ENCODE results near the gene TMEM81.

The TMEM81 gene

DNA sequence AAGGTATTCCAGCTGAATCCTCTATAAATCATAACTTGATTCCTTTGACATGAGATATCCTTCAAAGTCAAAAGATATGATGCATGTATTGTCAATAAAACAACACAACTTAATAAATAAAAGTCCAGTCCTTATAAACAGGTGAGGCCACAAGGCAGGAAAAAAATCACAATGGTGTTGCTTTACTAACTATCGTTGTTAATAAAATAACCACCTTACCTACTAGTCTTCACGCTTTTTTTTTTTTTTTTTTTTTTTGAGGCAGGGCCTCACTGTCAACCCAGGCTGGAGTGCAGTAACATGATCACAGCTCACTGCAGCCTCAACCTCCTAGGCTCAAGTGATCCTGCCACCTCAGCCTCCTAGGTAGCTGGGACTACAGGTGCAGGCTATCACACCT, at the start of gene TMEM81:
Gene TMEM81, minus strand, starts transcription at position 101 of the 400 bp plus-strand sequence. CDS start 140 bp downstream, outside the sequence.
- H3K4me1 Mint-ChIP-seq (ENCODE audit: low read depth), result no peaks in the 10 kb centered on the region
- no peak within 1 kb of the TSS for H3K4me3 Mint-ChIP-seq
- H3K27ac Mint-ChIP-seq, result no peak within 1 kb of the TSS
- no peaks in the 10 kb centered on the region for H3K27me3 Mint-ChIP-seq (ENCODE audit: low read depth)
- no peaks in the 10 kb centered on the region for H3K9me3 Mint-ChIP-seq
- H3K36me3 Mint-ChIP-seq (ENCODE audit: low read depth), result peaks cover 29% of the 10 kb centered on the region

- H3K9me3 Mint-ChIP-seq, result no peaks in the 10 kb centered on the region
- no peak overlapping the region for H3K27ac Mint-ChIP-seq
- H3K4me1 Mint-ChIP-seq (ENCODE audit: low read depth), result no peaks in the 10 kb centered on the region
- no peaks in the 10 kb centered on the region for H3K27me3 Mint-ChIP-seq (ENCODE audit: low read depth)
- H3K4me3 Mint-ChIP-seq, result no peak overlapping the region
- no peaks in the 10 kb centered on the region for H3K36me3 Mint-ChIP-seq (ENCODE audit: low read depth)
Observed at GRCh38 chr1:205133287-205133686, 49.0 kb upstream of the TMEM81 start.

GRCh38 chr1:205129447-205130029, 45.3 kb upstream of the TMEM81 start:
- no peaks in the 10 kb centered on the region for H3K9me3 Mint-ChIP-seq
- no peaks in the 10 kb centered on the region for H3K27me3 Mint-ChIP-seq (ENCODE audit: low read depth)
- no peak overlapping the region for H3K4me3 Mint-ChIP-seq
- H3K4me1 Mint-ChIP-seq (ENCODE audit: low read depth), result no peaks in the 10 kb centered on the region
- no peak overlapping the region for H3K27ac Mint-ChIP-seq
- no peaks in the 10 kb centered on the region for H3K36me3 Mint-ChIP-seq (ENCODE audit: low read depth)

- H3K27me3 Mint-ChIP-seq (ENCODE audit: low read depth), result no peaks in the 10 kb centered on the region
- no peak overlapping the region for H3K27ac Mint-ChIP-seq
- H3K4me1 Mint-ChIP-seq (ENCODE audit: low read depth), result no peaks in the 10 kb centered on the region
- H3K36me3 Mint-ChIP-seq (ENCODE audit: low read depth), result no peaks in the 10 kb centered on the region
- H3K4me3 Mint-ChIP-seq, result no peak overlapping the region
- no peaks in the 10 kb centered on the region for H3K9me3 Mint-ChIP-seq
Observed at GRCh38 chr1:205128050-205128449, 43.8 kb upstream of the TMEM81 start.

GRCh38 chr1:205127646-205128045, 43.4 kb upstream of the TMEM81 start:
- Mint-ChIP-seq H3K36me3 (ENCODE audit: low read depth) (no peaks in the 10 kb centered on the region), H3K9me3 (no peaks in the 10 kb centered on the region), H3K27me3 (ENCODE audit: low read depth) (no peaks in the 10 kb centered on the region), H3K4me1 (ENCODE audit: low read depth) (peaks cover 4% of the 10 kb centered on the region), H3K27ac (no peak overlapping the region), H3K4me3 (no peak overlapping the region)

DNA sequence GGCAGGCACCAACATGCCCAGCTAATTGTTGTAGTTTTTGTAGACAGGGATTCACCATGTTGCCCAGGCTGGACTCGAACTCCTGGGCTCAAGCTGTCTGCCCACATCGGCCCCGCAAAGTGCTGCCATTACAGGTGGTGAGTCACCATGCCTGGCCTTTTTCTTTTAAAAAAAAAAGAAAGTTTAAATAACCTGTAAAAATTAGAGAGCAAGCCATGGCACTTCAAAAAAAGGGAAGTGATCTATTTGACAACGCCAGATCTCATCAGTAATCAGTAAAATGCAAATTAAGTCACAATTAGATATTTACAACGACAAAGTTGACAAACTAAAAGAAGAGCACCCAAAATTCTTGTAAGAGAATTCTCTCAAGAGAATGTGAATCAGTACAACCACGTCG, 40.5 kb upstream of the TMEM81 start:
- peaks cover 22% of the 10 kb centered on the region for H3K4me1 Mint-ChIP-seq (ENCODE audit: low read depth)
- H3K4me3 Mint-ChIP-seq, result no peak overlapping the region
- H3K27me3 Mint-ChIP-seq (ENCODE audit: low read depth), result no peaks in the 10 kb centered on the region
- H3K9me3 Mint-ChIP-seq, result no peaks in the 10 kb centered on the region
- no peak overlapping the region for H3K27ac Mint-ChIP-seq
- peaks cover 3% of the 10 kb centered on the region for H3K36me3 Mint-ChIP-seq (ENCODE audit: low read depth)

DNA sequence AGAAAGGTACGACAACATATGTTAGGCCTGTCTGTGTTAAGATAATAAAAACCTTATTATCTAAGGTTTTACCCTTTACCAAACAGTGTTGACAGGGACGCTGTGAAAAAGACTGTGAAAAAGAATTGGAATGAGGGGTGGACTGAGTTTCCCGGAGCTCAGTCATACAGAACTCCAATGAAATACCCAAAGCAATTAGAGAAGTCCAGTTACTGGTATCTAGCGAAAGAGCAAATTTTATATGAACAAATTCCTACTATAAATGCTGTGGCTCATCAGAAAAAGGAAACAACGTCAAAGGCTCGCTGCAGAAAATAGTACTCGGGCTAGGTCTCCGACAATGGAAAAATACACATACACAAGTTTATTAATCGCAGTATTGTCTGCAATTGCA, 38.2 kb upstream of the TMEM81 start:
- H3K27ac Mint-ChIP-seq, result peak overlapping the region; percentile 99

GRCh38 chr1:205121660-205122488, 37.6 kb upstream of the TMEM81 start, which contains the start of gene RBBP5:
Gene RBBP5 (minus strand): TSS chr1:205121978. CDS start chr1:205121873, 105 bp downstream.
- H3K9me3 Mint-ChIP-seq, result no peaks in the 10 kb centered on the region
- peak within 1 kb of the TSS; percentile 99 for H3K27ac Mint-ChIP-seq
- peaks cover 30% of the 10 kb centered on the region for H3K4me1 Mint-ChIP-seq (ENCODE audit: low read depth)
- H3K36me3 Mint-ChIP-seq (ENCODE audit: low read depth), result peaks cover 8% of the 10 kb centered on the region
- H3K4me3 Mint-ChIP-seq, result peak within 1 kb of the TSS; percentile 92
- H3K27me3 Mint-ChIP-seq (ENCODE audit: low read depth), result no peaks in the 10 kb centered on the region

More for the DNA sequence above, 38.2 kb upstream of the TMEM81 start:
- Mint-ChIP-seq H3K9me3 (no peaks in the 10 kb centered on the region), H3K36me3 (ENCODE audit: low read depth) (peaks cover 8% of the 10 kb centered on the region), H3K27me3 (ENCODE audit: low read depth) (no peaks in the 10 kb centered on the region), H3K4me3 (peak overlapping the region; percentile 92), H3K4me1 (ENCODE audit: low read depth) (peaks cover 30% of the 10 kb centered on the region)

DNA sequence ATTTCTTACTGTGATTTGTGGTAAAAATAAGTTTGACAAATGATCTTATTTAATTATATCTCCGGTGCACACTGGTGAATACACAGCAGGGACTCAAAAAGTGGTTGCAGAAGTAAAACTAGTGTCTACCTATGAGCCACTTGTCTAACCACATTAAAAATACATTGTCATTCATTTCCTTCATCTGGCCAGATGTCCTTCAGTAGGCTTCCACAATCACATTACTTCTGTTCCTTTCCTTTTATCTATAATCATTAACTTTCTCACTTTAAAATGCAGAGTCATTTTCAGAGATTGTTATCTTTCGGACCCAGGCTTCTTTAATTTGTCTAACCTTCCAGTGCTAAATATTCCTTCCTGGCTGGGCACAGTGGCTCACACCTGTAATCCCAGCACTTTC, 34.5 kb upstream of the TMEM81 start:
- Mint-ChIP-seq H3K4me3 (no peak overlapping the region), H3K27me3 (ENCODE audit: low read depth) (no peaks in the 10 kb centered on the region), H3K9me3 (no peaks in the 10 kb centered on the region), H3K4me1 (ENCODE audit: low read depth) (peaks cover 32% of the 10 kb centered on the region), H3K27ac (no peak overlapping the region), H3K36me3 (ENCODE audit: low read depth) (peaks cover 11% of the 10 kb centered on the region)

- Mint-ChIP-seq H3K9me3 (no peaks in the 10 kb centered on the region), H3K4me3 (no peak overlapping the region), H3K27ac (no peak overlapping the region), H3K36me3 (ENCODE audit: low read depth) (peaks cover 21% of the 10 kb centered on the region), H3K27me3 (ENCODE audit: low read depth) (no peaks in the 10 kb centered on the region), H3K4me1 (ENCODE audit: low read depth) (peaks cover 3% of the 10 kb centered on the region)
Observed at GRCh38 chr1:205111354-205111753, 27.1 kb upstream of the TMEM81 start.

DNA sequence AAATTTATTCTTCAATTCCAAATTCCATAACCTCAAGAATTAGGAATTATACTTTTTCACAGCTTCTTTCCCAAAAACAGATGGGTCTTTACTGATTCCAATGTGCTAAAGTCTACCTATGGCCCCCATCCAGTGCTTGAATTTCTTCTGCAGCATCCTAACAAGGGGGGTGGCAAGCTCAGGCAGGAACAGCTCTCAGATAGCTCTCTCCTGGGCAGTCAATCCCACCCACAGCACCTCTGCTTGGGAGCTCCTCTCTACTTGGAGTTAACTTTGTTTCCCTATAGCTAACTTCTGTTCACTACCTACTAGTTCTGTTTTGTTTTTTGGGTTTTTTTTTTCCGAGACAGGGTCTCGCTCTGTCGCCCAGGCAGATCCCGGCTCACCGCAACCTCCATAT, 25.5 kb upstream of the TMEM81 start:
- Mint-ChIP-seq H3K36me3 (ENCODE audit: low read depth) (peaks cover 30% of the 10 kb centered on the region), H3K27me3 (ENCODE audit: low read depth) (no peaks in the 10 kb centered on the region), H3K9me3 (no peaks in the 10 kb centered on the region), H3K4me1 (ENCODE audit: low read depth) (peaks cover 1% of the 10 kb centered on the region), H3K27ac (no peak overlapping the region), H3K4me3 (no peak overlapping the region)

GRCh38 chr1:205109269-205109668, 25.0 kb upstream of the TMEM81 start:
- H3K27me3 Mint-ChIP-seq (ENCODE audit: low read depth), result no peaks in the 10 kb centered on the region
- peaks cover 1% of the 10 kb centered on the region for H3K4me1 Mint-ChIP-seq (ENCODE audit: low read depth)
- H3K27ac Mint-ChIP-seq, result no peak overlapping the region
- H3K36me3 Mint-ChIP-seq (ENCODE audit: low read depth), result peaks cover 32% of the 10 kb centered on the region
- H3K4me3 Mint-ChIP-seq, result no peak overlapping the region
- no peaks in the 10 kb centered on the region for H3K9me3 Mint-ChIP-seq

DNA sequence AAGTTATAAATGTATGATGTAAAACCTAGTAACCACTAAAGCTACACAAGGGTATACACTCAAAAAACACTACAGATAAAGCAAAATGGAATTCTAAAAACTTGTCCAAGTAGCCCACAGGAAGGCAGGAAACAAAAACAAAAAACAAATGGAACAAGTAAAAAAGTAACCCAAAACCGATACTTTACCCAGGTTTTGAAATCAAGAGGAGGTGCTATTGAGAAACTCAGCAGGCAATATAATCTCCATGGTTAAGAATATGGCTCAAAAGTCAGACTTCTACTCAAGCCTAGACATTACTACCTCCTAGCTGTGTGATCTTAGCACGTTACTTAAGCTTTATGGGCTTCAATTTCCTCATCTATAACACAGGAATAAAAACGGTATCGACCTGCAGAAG, 24.2 kb upstream of the TMEM81 start:
- H3K4me3 Mint-ChIP-seq, result no peak overlapping the region
- no peaks in the 10 kb centered on the region for H3K27me3 Mint-ChIP-seq (ENCODE audit: low read depth)
- H3K27ac Mint-ChIP-seq, result no peak overlapping the region
- H3K36me3 Mint-ChIP-seq (ENCODE audit: low read depth), result peaks cover 39% of the 10 kb centered on the region
- H3K9me3 Mint-ChIP-seq, result no peaks in the 10 kb centered on the region
- peaks cover 1% of the 10 kb centered on the region for H3K4me1 Mint-ChIP-seq (ENCODE audit: low read depth)

GRCh38 chr1:205107327-205107726, 23.1 kb upstream of the TMEM81 start:
- H3K36me3 Mint-ChIP-seq (ENCODE audit: low read depth), result peaks cover 39% of the 10 kb centered on the region
- H3K27me3 Mint-ChIP-seq (ENCODE audit: low read depth), result no peaks in the 10 kb centered on the region
- no peak overlapping the region for H3K27ac Mint-ChIP-seq
- peaks cover 1% of the 10 kb centered on the region for H3K4me1 Mint-ChIP-seq (ENCODE audit: low read depth)
- H3K4me3 Mint-ChIP-seq, result no peak overlapping the region
- H3K9me3 Mint-ChIP-seq, result no peaks in the 10 kb centered on the region

DNA sequence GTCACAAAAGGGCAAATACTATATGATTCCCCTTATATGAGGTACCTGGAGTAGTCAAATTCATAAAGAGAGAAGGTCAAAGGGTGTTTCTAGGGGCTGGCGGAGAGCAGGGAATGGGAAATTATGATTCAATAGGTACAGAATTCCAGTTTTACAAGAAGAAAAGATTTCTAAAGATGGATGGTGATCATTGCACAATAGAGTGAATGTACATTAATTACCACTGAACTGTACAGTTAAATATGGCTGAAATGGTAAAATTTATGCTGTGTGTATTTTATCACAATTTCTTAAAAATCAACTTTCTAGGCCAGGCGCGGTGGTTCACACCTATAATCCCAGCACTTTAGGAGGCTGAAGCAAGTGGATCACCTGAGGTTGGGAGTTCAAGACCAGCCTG, 18.1 kb upstream of the TMEM81 start:
- H3K27ac Mint-ChIP-seq, result no peak overlapping the region

More for the DNA sequence above, 18.1 kb upstream of the TMEM81 start:
- H3K4me1 Mint-ChIP-seq (ENCODE audit: low read depth), result no peaks in the 10 kb centered on the region
- no peaks in the 10 kb centered on the region for H3K27me3 Mint-ChIP-seq (ENCODE audit: low read depth)
- no peak overlapping the region for H3K4me3 Mint-ChIP-seq
- H3K36me3 Mint-ChIP-seq (ENCODE audit: low read depth), result peaks cover 46% of the 10 kb centered on the region
- no peaks in the 10 kb centered on the region for H3K9me3 Mint-ChIP-seq
